PFSK-1 (cell line): Measurements from ENCODE around the gene EXOC4.

Experiments used
- FOXP2 ChIP-seq: optimal IDR thresholded peaks from 2 replicates; pipeline ENCODE3; 2011; ENCODE audit warnings: borderline replicate concordance, control low read depth, inconsistent platforms; ENCODE audit not compliant: insufficient read depth; ENCODE audit errors: extremely low read length, extremely low read depth
- POLR2AphosphoS5 ChIP-seq: IDR thresholded peaks from 2 replicates; pipeline ENCODE4 v1.6.1; 2012; ENCODE audit warnings: low read depth, mild to moderate bottlenecking, control low read depth, low read length, moderate library complexity
- REST ChIP-seq, 2 experiments: IDR thresholded peaks; 2 replicates each; pipeline versions ENCODE4 v1.6.1 to v1.8.0; 2011 to 2012; ENCODE audit warnings: low read depth in 2 of 2, low read length in 2 of 2, control low read depth in 1 of 2, inconsistent platforms in 1 of 2, mild to moderate bottlenecking in 1 of 2, moderate library complexity in 1 of 2; ENCODE audit not compliant: insufficient read depth in 1 of 2
- SIN3A ChIP-seq: IDR thresholded peaks from 2 replicates; pipeline ENCODE4 v1.6.1; 2012; ENCODE audit warnings: mild to moderate bottlenecking, low read length, moderate library complexity, borderline replicate concordance; ENCODE audit not compliant: insufficient read depth
- TAF1 ChIP-seq: IDR thresholded peaks from 2 replicates; pipeline ENCODE4 v1.6.1; 2012; ENCODE audit warnings: low read length, control low read depth, borderline replicate concordance; ENCODE audit not compliant: insufficient read depth

GRCh38 chr7:133433165-133433812, 180.4 kb downstream of the EXOC4 start:
- TF ChIP-seq FOXP2 (no peak), POLR2AphosphoS5 (no peak), REST (IDR thresholded peaks at IDR 0.05; ENCODE audit: insufficient read depth in 1 of 2, low read depth in 2 of 2, low read length in 2 of 2) (no peak), TAF1 (no peak), SIN3A (no peak)
